Ishikawa (cell line): Measurements from ENCODE around the gene SLC15A4.

ENCODE experiments used
- CEBPB ChIP-seq: IDR thresholded peaks from 2 replicates; pipeline ENCODE4 v1.6.1; 2012
- CREB1 ChIP-seq: IDR thresholded peaks from 2 replicates; pipeline ENCODE4 v1.6.1; 2012; ENCODE audit warnings: low read depth
- EGR1 ChIP-seq: IDR thresholded peaks from 2 replicates; pipeline ENCODE4 v1.6.1; 2012
- EP300 ChIP-seq: IDR thresholded peaks from 2 replicates; pipeline ENCODE4 v1.6.1; 2012; ENCODE audit warnings: borderline replicate concordance
- FOXM1 ChIP-seq: IDR thresholded peaks from 2 replicates; pipeline ENCODE4 v1.6.1; 2012; ENCODE audit warnings: low read depth, borderline replicate concordance
- MAX ChIP-seq: IDR thresholded peaks from 2 replicates; pipeline ENCODE4 v1.6.1; 2012
- NFIC ChIP-seq: IDR thresholded peaks from 2 replicates; pipeline ENCODE4 v1.6.1; 2012
- RAD21 ChIP-seq: IDR thresholded peaks from 2 replicates; pipeline ENCODE4 v1.6.1; 2012; ENCODE audit warnings: low read depth
- REST ChIP-seq: IDR thresholded peaks from 2 replicates; pipeline ENCODE4 v1.6.1; 2012; ENCODE audit warnings: low read depth, mild to moderate bottlenecking
- TAF1 ChIP-seq: IDR thresholded peaks from 2 replicates; pipeline ENCODE4 v1.6.1; 2012; ENCODE audit warnings: low read depth, mild to moderate bottlenecking
- TCF12 ChIP-seq: IDR thresholded peaks from 2 replicates; pipeline ENCODE4 v1.6.1; 2012; ENCODE audit warnings: low read depth
- TEAD4 ChIP-seq: IDR thresholded peaks from 2 replicates; pipeline ENCODE4 v1.6.1; 2012
- USF1 ChIP-seq: IDR thresholded peaks from 2 replicates; pipeline ENCODE4 v1.6.1; 2012
- YY1 ChIP-seq: IDR thresholded peaks from 2 replicates; pipeline ENCODE4 v1.6.1; 2012; ENCODE audit warnings: low read depth
- ZBTB7A ChIP-seq: IDR thresholded peaks from 2 replicates; pipeline ENCODE4 v1.6.1; 2012; ENCODE audit warnings: low read depth

The SLC15A4 gene

GRCh38 chr12:128844031-128844635 is 20.4 kb upstream of the SLC15A4 start:
- TF ChIP-seq TCF12 (no peak), YY1 (no peak), TAF1 (no peak), NFIC (no peak), USF1 (no peak), CEBPB (no peak), TEAD4 (no peak), MAX (no peak), EGR1 (no peak), CREB1 (no peak), ZBTB7A (no peak), REST (no peak), RAD21 (no peak), EP300 (no peak), FOXM1 (no peak)

GRCh38 chr12:128843538-128843937 is 19.8 kb upstream of the SLC15A4 start:
- TF ChIP-seq MAX (no peak), RAD21 (no peak), EGR1 (no peak), FOXM1 (no peak), ZBTB7A (no peak), EP300 (no peak), USF1 (no peak), REST (no peak), CEBPB (no peak), NFIC (no peak), CREB1 (no peak)

- no peak for TF ChIP-seq RAD21
- TF ChIP-seq TCF12 = no peak
- TF ChIP-seq TAF1 = no peak
- no peak for TF ChIP-seq FOXM1
- no peak for TF ChIP-seq CEBPB
- no peak for TF ChIP-seq CREB1
- TF ChIP-seq TEAD4 = no peak
- no peak for TF ChIP-seq NFIC
- no peak for TF ChIP-seq MAX
- no peak for TF ChIP-seq EGR1
- no peak for TF ChIP-seq EP300
- TF ChIP-seq REST = no peak
- TF ChIP-seq USF1 = no peak
- TF ChIP-seq ZBTB7A = no peak
- TF ChIP-seq YY1 = no peak
Observed at GRCh38 chr12:128842579-128842978, 18.8 kb upstream of the SLC15A4 start.

GRCh38 chr12:128840862-128841468 is 17.2 kb upstream of the SLC15A4 start:
- TF ChIP-seq TAF1 (no peak), TCF12 (no peak), CREB1 (no peak), YY1 (no peak)
